CD4-positive, alpha-beta T cell (primary cell): ENCODE results near the gene GALNT8. TPM values are rescaled to one million over a fixed set of nuclear protein-coding genes. Genes with fewer than 3 reads are reported as not detected.

Experiments
- ATAC-seq: fragments of 200-7000 bp; cut with Tn5 transposase; one replicate; pipeline ENCODE4 v1.10.0; 2022; ENCODE audit warnings: mild to moderate bottlenecking; ENCODE audit not compliant: poor library complexity
- CTCF ChIA-PET: fragments of 350-600 bp; sonication (Branson Sonifier 250); formaldehyde crosslinking; loops from one replicate; lab custom pipeline; 2021; ENCODE audit warnings: antibody characterized with exemption, inconsistent platforms; lab: Charles Lee
- POLR2A ChIA-PET: fragments of 350-600 bp; sonication (Branson Sonifier 250); formaldehyde crosslinking; loops from one replicate; lab custom pipeline; 2021; ENCODE audit warnings: antibody characterized with exemption, inconsistent platforms; lab: Charles Lee
- DNase-seq, 14 experiments: peaks; one replicate each; pipeline ENCODE4 v3.0.0-alpha.2; 2013 to 2020; ENCODE audit warnings: mixed read lengths in 2 of 14
- H3K27ac ChIP-seq, 2 donors: one replicate each; pipeline versions ENCODE4 v1.5.1 to v1.7.0; 2013; ENCODE audit warnings: low read length in 2 of 2, low read depth in 1 of 2, mild to moderate bottlenecking in 1 of 2
- H3K27me3 ChIP-seq, 2 experiments: 1 replicate in 1 of 2; 2 replicates in 1 of 2; pipeline versions ENCODE4 v1.6.1 to v1.7.0; 2013; ENCODE audit warnings: low read length in 2 of 2, control low read depth in 1 of 2, mild to moderate bottlenecking in 1 of 2, moderate library complexity in 1 of 2; ENCODE audit not compliant: insufficient read depth in 2 of 2, control insufficient read depth in 1 of 2
- H3K36me3 ChIP-seq: one replicate; pipeline ENCODE4 v1.6.1; 2013; ENCODE audit warnings: low read length, control low read depth; ENCODE audit not compliant: insufficient read depth
- H3K4me1 ChIP-seq: one replicate; pipeline ENCODE4 v1.6.1; 2013; ENCODE audit warnings: low read length, control low read depth; ENCODE audit not compliant: insufficient read depth
- H3K4me3 ChIP-seq: one replicate; pipeline ENCODE4 v1.5.1; 2013; ENCODE audit warnings: mild to moderate bottlenecking, low read length, moderate library complexity
- H3K9me3 ChIP-seq, 2 experiments: 1 replicate in 1 of 2; 2 replicates in 1 of 2; pipeline versions ENCODE4 v1.6.1 to v1.7.0; 2013; ENCODE audit warnings: low read length in 2 of 2, mild to moderate bottlenecking in 2 of 2, control low read depth in 1 of 2, moderate library complexity in 1 of 2; ENCODE audit not compliant: control insufficient read depth in 1 of 2, insufficient read depth in 1 of 2
- H3K27ac Mint-ChIP-seq: one replicate; pipeline ENCODE4 v1.8.0; 2020; ENCODE audit warnings: mixed read lengths
- H3K27me3 Mint-ChIP-seq: one replicate; pipeline ENCODE4 v1.8.0; 2021; ENCODE audit warnings: mixed read lengths
- H3K36me3 Mint-ChIP-seq: one replicate; pipeline ENCODE4 v1.8.0; 2021; ENCODE audit warnings: low read depth, mixed read lengths
- H3K4me1 Mint-ChIP-seq: one replicate; pipeline ENCODE4 v1.8.0; 2021; ENCODE audit warnings: low read depth, mixed read lengths
- H3K4me3 Mint-ChIP-seq: one replicate; pipeline ENCODE4 v1.8.0; 2020; ENCODE audit warnings: mild to moderate bottlenecking, mixed read lengths
- H3K9me3 Mint-ChIP-seq: one replicate; pipeline ENCODE4 v1.8.0; 2020; ENCODE audit warnings: mixed read lengths
- CTCF ChIP-seq: fragments of 200-600 bp; IDR thresholded peaks from one replicate; pipeline ENCODE4 v1.8.0; 2022; ENCODE audit warnings: antibody characterized with exemption, mild to moderate bottlenecking
- intact Hi-C, 2 experiments: fragments of 100-400 bp; cut with DNase I in 1 of 2; cut with micrococcal nuclease in 1 of 2; formaldehyde crosslinking; loops; one replicate each; pipeline versions ENCODE4 v1.15.1 to v1.9.0; 2023 to 2025; cut with DNase I, micrococcal nuclease
- total RNA-seq, 174 experiments: library from RNA in 2 of 174; stranded (reverse) in 2 of 174; gene quantifications; one replicate each; pipeline ENCODE4 v1.2.3 and lab custom pipeline; 2021 to 2026

GALNT8 gene
- total RNA-seq, 2 experiments from 2014 or later = 0.44 to 0.56 TPM

- no peak for TF ChIP-seq CTCF
- ChIA-PET POLR2A (no interaction called here), CTCF (no interaction called here)
- H3K27ac ChIP-seq = no peak overlapping the region
- Mint-ChIP-seq H3K27me3 (peaks cover 5% of the 10 kb centered on the region), H3K27ac (no peak overlapping the region), H3K4me3 (no peak overlapping the region), H3K4me1 (no peaks in the 10 kb centered on the region), H3K9me3 (peaks cover 2% of the 10 kb centered on the region), H3K36me3 (peaks cover 7% of the 10 kb centered on the region)
- no peaks in the 10 kb centered on the region for H3K9me3 ChIP-seq
- peaks cover 0 to 4% of the 10 kb centered on the region in 2 experiments for H3K27me3 ChIP-seq
- ATAC-seq (no peak), DNase-seq (no peak)
- no peaks in the 10 kb centered on the region for H3K4me1 ChIP-seq
- peaks cover 2% of the 10 kb centered on the region for H3K36me3 ChIP-seq
- H3K4me3 ChIP-seq = no peak overlapping the region
- intact Hi-C loops = no loop called here
These were observed 18.6 kb upstream of the GALNT8 start for GRCh38 chr12:4701395-4702190.

GRCh38 chr12:4703676-4704075 is 16.5 kb upstream of the GALNT8 start:
- Mint-ChIP-seq H3K27ac (no peak overlapping the region), H3K4me3 (no peak overlapping the region), H3K36me3 (peaks cover 7% of the 10 kb centered on the region), H3K4me1 (no peaks in the 10 kb centered on the region), H3K27me3 (peaks cover 7% of the 10 kb centered on the region), H3K9me3 (peaks cover 3% of the 10 kb centered on the region)
- ATAC-seq = no peak
- no peak for TF ChIP-seq CTCF
- no peaks in the 10 kb centered on the region for H3K9me3 ChIP-seq
- H3K27ac ChIP-seq = no peak overlapping the region
- intact Hi-C loops = no loop called here
- POLR2A ChIA-PET = no interaction called here
- no peaks in the 10 kb centered on the region for H3K4me1 ChIP-seq
- peaks cover 2% of the 10 kb centered on the region for H3K36me3 ChIP-seq
- peaks cover 0 to 4% of the 10 kb centered on the region in 2 experiments for H3K27me3 ChIP-seq
- no peak for DNase-seq
- H3K4me3 ChIP-seq = no peak overlapping the region
- CTCF ChIA-PET = no interaction called here

- POLR2A ChIA-PET = no interaction called here
- Mint-ChIP-seq H3K27me3 (peaks cover 7% of the 10 kb centered on the region), H3K36me3 (peaks cover under 1% of the 10 kb centered on the region), H3K27ac (no peak overlapping the region), H3K9me3 (peaks cover 3% of the 10 kb centered on the region), H3K4me3 (no peak overlapping the region), H3K4me1 (no peaks in the 10 kb centered on the region)
- H3K36me3 ChIP-seq = peaks cover 2% of the 10 kb centered on the region
- H3K4me1 ChIP-seq = no peaks in the 10 kb centered on the region
- CTCF ChIA-PET = no interaction called here
- DNase-seq = no peak
- peaks cover 0 to 4% of the 10 kb centered on the region in 2 experiments for H3K27me3 ChIP-seq
- no peak overlapping the region for H3K4me3 ChIP-seq
- ATAC-seq = no peak
- TF ChIP-seq CTCF = no peak
- H3K27ac ChIP-seq = no peak overlapping the region
- no peaks in the 10 kb centered on the region for H3K9me3 ChIP-seq
- intact Hi-C loops = no loop called here
These were observed 14.4 kb upstream of the GALNT8 start for GRCh38 chr12:4705824-4706223.
